ENCODE data around the gene ARHGAP8. TPM values are rescaled to one million over a fixed set of nuclear protein-coding genes. Genes with fewer than 3 reads are reported as not detected.

Gene ARHGAP8
- total RNA-seq, 4 donors from 2014 or later, result 14.9 to 38.8 (median 18.3) TPM

DNA sequence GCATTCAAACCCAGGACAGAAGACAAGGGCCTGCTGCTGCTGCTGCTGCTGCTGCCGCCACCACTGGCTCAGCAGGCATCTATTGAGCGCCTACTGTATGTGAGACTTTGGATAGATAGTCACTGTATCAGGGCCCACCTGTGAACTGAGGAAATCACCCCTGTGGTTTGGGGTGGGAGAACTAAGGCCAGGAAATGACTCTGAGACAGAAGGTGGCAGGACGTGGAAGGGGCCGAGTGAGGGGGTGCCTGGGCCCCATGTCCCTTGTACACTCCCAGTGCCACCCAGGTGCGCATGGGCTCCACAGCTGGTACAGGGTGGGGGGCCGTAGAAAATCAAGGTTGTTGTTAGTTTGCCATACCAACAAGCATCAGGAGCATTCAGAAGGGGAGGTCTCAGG is 50.6 kb downstream of the ARHGAP8 start:
- H3K27me3 ChIP-seq, result no peaks in the 10 kb centered on the region
- no peak for DNase-seq
- TF ChIP-seq, protein P1, sequence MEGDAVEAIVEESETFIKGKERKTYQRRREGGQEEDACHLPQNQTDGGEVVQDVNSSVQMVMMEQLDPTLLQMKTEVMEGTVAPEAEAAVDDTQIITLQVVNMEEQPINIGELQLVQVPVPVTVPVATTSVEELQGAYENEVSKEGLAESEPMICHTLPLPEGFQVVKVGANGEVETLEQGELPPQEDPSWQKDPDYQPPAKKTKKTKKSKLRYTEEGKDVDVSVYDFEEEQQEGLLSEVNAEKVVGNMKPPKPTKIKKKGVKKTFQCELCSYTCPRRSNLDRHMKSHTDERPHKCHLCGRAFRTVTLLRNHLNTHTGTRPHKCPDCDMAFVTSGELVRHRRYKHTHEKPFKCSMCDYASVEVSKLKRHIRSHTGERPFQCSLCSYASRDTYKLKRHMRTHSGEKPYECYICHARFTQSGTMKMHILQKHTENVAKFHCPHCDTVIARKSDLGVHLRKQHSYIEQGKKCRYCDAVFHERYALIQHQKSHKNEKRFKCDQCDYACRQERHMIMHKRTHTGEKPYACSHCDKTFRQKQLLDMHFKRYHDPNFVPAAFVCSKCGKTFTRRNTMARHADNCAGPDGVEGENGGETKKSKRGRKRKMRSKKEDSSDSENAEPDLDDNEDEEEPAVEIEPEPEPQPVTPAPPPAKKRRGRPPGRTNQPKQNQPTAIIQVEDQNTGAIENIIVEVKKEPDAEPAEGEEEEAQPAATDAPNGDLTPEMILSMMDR (IDR thresholded peaks at IDR 0.05), result no peak
- TF ChIP-seq POLR2A (IDR thresholded peaks at IDR 0.05), result no peak
- H3K4me1 ChIP-seq, result no peaks in the 10 kb centered on the region
- H3K27ac ChIP-seq, result no peak overlapping the region
- no peak overlapping the region for H3K4me3 ChIP-seq
- H3K36me3 ChIP-seq, result no peaks in the 10 kb centered on the region
- H3K9me3 ChIP-seq, result no peaks in the 10 kb centered on the region

DNA sequence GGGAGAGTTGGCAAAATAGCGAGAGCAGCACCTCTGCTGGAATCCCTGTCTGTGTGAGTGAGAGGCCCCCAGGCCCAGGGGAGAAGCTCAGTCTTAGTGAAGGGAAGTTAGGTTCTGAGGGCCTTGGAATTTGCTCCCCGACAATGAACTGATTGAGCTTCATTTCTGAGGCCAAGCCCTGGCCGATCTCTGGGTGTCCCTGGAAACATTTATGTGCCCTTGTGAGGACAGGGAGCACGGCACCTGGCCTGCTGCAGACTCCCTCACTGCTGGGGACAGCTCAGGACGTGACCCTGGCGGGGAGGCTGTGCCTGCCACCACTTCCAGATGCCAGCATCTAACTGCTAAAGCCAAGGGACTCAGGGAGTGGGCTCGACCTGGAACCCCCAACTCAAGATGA is 52.0 kb downstream of the ARHGAP8 start:
- Histone ChIP-seq H3K4me1 (no peaks in the 10 kb centered on the region), H3K27ac (no peak overlapping the region), H3K9me3 (no peaks in the 10 kb centered on the region), H3K4me3 (no peak overlapping the region), H3K27me3 (no peaks in the 10 kb centered on the region), H3K36me3 (no peaks in the 10 kb centered on the region)
- no peak for TF ChIP-seq POLR2A (IDR thresholded peaks at IDR 0.05)
- TF ChIP-seq, protein P1 (IDR thresholded peaks at IDR 0.05), result no peak
- no peak for DNase-seq

DNA sequence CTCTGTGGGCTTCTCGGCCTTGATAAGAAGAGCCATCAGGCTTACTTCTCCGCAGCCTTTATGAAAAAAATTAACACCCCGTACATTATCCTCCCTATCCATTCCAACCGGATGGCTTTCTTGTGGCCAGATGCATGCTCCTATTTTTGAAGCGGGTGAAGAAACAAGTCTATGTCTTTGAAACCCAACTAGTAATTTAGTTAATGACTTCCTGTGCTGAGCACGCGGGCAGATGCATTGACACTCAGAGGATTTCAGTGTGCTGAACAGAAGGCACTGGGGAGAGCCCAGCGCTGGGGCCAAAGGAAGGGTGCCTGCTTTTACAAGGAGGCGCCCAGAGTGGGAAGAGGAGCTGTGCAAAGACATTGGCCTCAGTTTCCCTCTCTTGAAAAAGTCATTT is 53.3 kb downstream of the ARHGAP8 start:
- Histone ChIP-seq H3K27me3 (no peaks in the 10 kb centered on the region), H3K4me3 (no peak overlapping the region), H3K36me3 (no peaks in the 10 kb centered on the region), H3K27ac (no peak overlapping the region), H3K4me1 (no peaks in the 10 kb centered on the region), H3K9me3 (no peaks in the 10 kb centered on the region)
- no peak for DNase-seq
- TF ChIP-seq, protein P1 (IDR thresholded peaks at IDR 0.05), result no peak
- no peak for TF ChIP-seq POLR2A (IDR thresholded peaks at IDR 0.05)

DNA sequence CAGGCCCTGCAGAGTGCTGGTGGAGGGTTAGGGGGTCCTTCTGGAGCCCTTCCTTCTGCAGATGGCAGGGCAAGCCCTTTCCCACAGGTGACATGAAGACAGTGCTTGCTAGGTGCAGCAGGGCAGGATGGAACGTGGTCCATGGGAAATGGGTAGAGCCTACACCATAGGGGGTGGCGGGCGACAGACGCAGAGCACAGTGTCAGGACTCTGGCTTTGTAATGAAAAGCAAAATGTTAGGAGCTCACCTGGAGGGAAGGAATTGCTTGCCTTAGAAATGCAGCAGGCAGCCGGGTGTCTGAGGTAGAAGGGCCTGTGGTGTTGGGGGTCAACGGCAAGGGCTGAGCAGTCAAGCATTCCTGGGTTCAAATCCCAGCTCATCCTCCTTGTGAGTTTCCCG is 54.9 kb downstream of the ARHGAP8 start:
- no peak for TF ChIP-seq POLR2A (IDR thresholded peaks at IDR 0.05)
- Histone ChIP-seq H3K27me3 (no peaks in the 10 kb centered on the region), H3K4me1 (no peaks in the 10 kb centered on the region), H3K27ac (no peak overlapping the region), H3K36me3 (no peaks in the 10 kb centered on the region), H3K4me3 (no peak overlapping the region), H3K9me3 (no peaks in the 10 kb centered on the region)
- DNase-seq, result no peak

DNA sequence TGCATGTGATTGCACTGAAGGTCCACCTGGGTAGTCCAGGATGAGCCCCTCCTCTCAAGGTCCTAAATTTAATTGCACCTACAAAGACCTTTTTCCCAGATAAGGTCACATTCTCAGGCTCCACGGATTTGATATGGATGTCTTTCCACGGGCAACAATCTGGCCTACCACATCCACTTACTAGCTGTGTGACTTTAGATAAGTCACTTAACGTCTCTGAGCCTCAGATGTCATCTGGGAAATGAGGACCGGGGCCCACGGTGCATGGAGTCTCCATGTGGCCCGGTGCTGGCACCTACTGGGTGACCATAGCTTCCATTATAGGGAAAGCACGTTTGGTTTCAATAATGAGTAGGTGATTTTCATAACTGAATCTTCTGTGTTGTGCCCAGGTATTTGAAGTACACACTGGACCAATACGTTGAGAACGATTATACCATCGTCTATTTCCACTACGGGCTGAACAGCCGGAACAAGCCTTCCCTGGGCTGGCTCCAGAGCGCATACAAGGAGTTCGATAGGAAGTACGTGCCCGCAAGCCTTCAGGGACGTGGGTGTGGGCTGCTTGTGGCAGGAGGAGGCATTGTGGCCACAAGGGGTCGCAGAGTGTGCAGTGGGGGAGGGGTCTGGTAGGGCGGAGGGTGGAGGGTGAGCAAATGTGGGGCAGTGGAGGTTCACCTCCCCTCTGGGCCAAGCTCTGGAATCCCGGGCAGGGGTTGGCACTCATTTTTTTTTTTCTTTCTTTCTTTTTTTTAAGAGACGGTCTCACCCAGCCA is 55.7 kb downstream of the ARHGAP8 start:
- TF ChIP-seq, protein P1 (IDR thresholded peaks at IDR 0.05), result no peak
- no peak for TF ChIP-seq POLR2A (IDR thresholded peaks at IDR 0.05)
- H3K27me3 ChIP-seq, result no peaks in the 10 kb centered on the region
- no peak for DNase-seq
- no peaks in the 10 kb centered on the region for H3K4me1 ChIP-seq
- H3K4me3 ChIP-seq, result no peak overlapping the region
- H3K27ac ChIP-seq, result no peak overlapping the region
- no peaks in the 10 kb centered on the region for H3K9me3 ChIP-seq
- H3K36me3 ChIP-seq, result no peaks in the 10 kb centered on the region

DNA sequence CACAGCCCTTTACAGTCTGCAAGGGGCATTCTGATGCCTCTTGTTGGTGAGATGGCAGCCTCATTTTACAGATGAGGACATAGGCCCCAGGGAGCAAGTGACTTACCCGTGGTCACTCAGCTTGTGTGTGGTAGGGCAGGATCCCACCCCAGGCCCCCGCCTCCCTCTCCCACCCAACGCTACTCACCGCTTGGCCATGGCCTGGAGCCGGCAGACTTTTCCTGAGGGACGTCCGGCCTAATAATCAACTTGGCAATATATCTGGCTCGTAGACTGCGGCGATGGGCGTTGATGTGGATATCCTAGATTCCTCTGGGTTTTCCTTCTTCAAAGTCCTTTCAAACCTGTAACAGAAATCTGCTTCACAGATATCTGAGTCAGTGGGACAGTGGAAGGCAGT is 57.1 kb downstream of the ARHGAP8 start:
- no peaks in the 10 kb centered on the region for H3K4me1 ChIP-seq
- H3K9me3 ChIP-seq, result no peaks in the 10 kb centered on the region
- no peak overlapping the region for H3K4me3 ChIP-seq
- H3K36me3 ChIP-seq, result no peaks in the 10 kb centered on the region
- TF ChIP-seq POLR2A (IDR thresholded peaks at IDR 0.05), result no peak
- TF ChIP-seq, protein P1 (IDR thresholded peaks at IDR 0.05), result no peak
- H3K27me3 ChIP-seq, result no peaks in the 10 kb centered on the region
- DNase-seq, result no peak
- H3K27ac ChIP-seq, result no peak overlapping the region
